GM23248 (cell line): ENCODE results near the gene CORO2B. TPM values are rescaled to one million over a fixed set of nuclear protein-coding genes. Genes with fewer than 3 reads are reported as not detected.

ENCODE experiments used
- DNase-seq: peaks from one replicate; pipeline ENCODE4 v3.0.0-alpha.2; 2015
- H2AFZ ChIP-seq: fragments of 200-600 bp; sonication (generic); 2 replicates; pipeline ENCODE4 v1.6.1; 2016; ENCODE audit warnings: antibody characterized with exemption
- H3F3A ChIP-seq: fragments of 200-600 bp; sonication (generic); 2 replicates; pipeline ENCODE4 v1.6.1; 2016; ENCODE audit warnings: mild to moderate bottlenecking, antibody characterized with exemption, mixed run types; ENCODE audit not compliant: insufficient read depth
- H3K27ac ChIP-seq: fragments of 200-600 bp; sonication (generic); 2 replicates; pipeline ENCODE4 v1.5.1; 2016; ENCODE audit warnings: mild to moderate bottlenecking
- H3K27me3 ChIP-seq: fragments of 200-600 bp; sonication (generic); replicated peaks from 2 replicates; pipeline ENCODE4 v1.6.1; 2016; ENCODE audit warnings: mild to moderate bottlenecking; ENCODE audit not compliant: insufficient read depth
- H3K36me3 ChIP-seq: fragments of 200-600 bp; sonication (generic); 2 replicates; pipeline ENCODE4 v1.6.1; 2016; ENCODE audit warnings: low read depth, mild to moderate bottlenecking
- H3K4me1 ChIP-seq: fragments of 200-600 bp; sonication (generic); 2 replicates; pipeline ENCODE4 v1.6.1; 2016; ENCODE audit warnings: mild to moderate bottlenecking; ENCODE audit not compliant: insufficient read depth
- H3K4me2 ChIP-seq: fragments of 200-600 bp; sonication (generic); one replicate; pipeline ENCODE4 v1.6.1; 2016; ENCODE audit warnings: mild to moderate bottlenecking; ENCODE audit not compliant: unreplicated experiment
- H3K4me3 ChIP-seq: fragments of 200-600 bp; sonication (generic); 2 replicates; pipeline ENCODE4 v1.5.1; 2016; ENCODE audit warnings: mild to moderate bottlenecking
- H3K79me2 ChIP-seq: fragments of 200-600 bp; sonication (generic); 2 replicates; pipeline ENCODE4 v1.6.1; 2016; ENCODE audit warnings: mild to moderate bottlenecking; ENCODE audit not compliant: insufficient read depth
- H3K9ac ChIP-seq: fragments of 200-600 bp; sonication (generic); 2 replicates; pipeline ENCODE4 v1.6.1; 2016; ENCODE audit warnings: mild to moderate bottlenecking
- H3K9me2 ChIP-seq: fragments of 200-600 bp; sonication (generic); 2 replicates; pipeline ENCODE4 v1.6.1; 2016; ENCODE audit warnings: mixed run types, mild to moderate bottlenecking, moderate library complexity; ENCODE audit not compliant: insufficient read depth
- H3K9me3 ChIP-seq: fragments of 200-600 bp; sonication (generic); one replicate; pipeline ENCODE4 v1.6.1; 2017; ENCODE audit warnings: low read depth
- H4K20me1 ChIP-seq: fragments of 200-600 bp; sonication (generic); 2 replicates; pipeline ENCODE4 v1.6.0; 2016; ENCODE audit not compliant: insufficient read depth
- EZH2 ChIP-seq: fragments of 200-600 bp; sonication (generic); IDR thresholded peaks from 2 replicates; pipeline ENCODE4 v1.6.1; 2018; ENCODE audit warnings: antibody characterized with exemption, mild to moderate bottlenecking; ENCODE audit not compliant: insufficient read depth, poor library complexity, severe bottlenecking
- EZH2phosphoT487 ChIP-seq: fragments of 200-600 bp; sonication (generic); IDR thresholded peaks from 2 replicates; pipeline ENCODE4 v1.6.1; 2018; ENCODE audit warnings: antibody characterized with exemption, moderate library complexity, mild to moderate bottlenecking, low read depth; ENCODE audit not compliant: insufficient read depth
- WGBS, 2 experiments: methylation state at CpG; one replicate each; pipeline ENCODE4 v1.1.6; 2015 to 2017; ENCODE audit warnings: low lambda C conversion rate in 2 of 2, low coverage in 1 of 2; ENCODE audit errors: missing lambda C conversion rate in 2 of 2; 5-methylcytosine and 5-hydroxymethylcytosine counted together
- in situ Hi-C: fragments of 300-500 bp; cut with MboI; formaldehyde crosslinking; loops from 2 replicates; pipeline ENCODE4 v1.15.0; 2020
- polyA plus RNA-seq: library from polyadenylated mRNA; unstranded; fragments of >200 nt; fragmentation: Nextera tagmentation; extraction: Ambion mirVana; gene quantifications from 2 replicates; pipeline ENCODE4 v1.2.1, GENCODE V29; 2016
- total RNA-seq: library from RNA; depleted of rRNA; stranded (reverse); fragments of >200 nt; shearing (Covaris generic); gene quantifications from 2 replicates; pipeline ENCODE4 v1.2.3, GENCODE V29; 2014

CORO2B gene
- total and polyA plus RNA-seq, 2 experiments from 2014 or later: 2.7 to 7.7 TPM

DNA sequence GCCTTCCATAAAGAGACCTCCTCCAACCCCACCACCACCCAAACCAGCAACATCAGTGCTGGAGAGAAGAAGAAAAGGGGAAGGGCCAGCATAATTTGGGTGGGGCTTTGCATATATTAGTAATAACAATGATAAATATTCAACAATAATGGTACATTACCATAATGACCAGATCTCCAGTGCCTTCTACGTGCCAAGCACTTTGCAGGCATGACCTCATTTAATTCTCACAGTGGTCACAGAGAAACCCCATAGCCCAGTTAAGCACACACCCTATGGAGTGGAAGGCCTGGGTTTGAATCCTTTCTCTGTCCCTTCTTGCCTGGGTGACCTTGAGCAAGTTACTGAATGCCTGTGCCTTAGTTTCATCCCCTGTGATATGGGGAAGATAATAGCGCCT lies 49.2 kb downstream of the CORO2B start:
- peaks cover 44% of the 10 kb centered on the region for H3K79me2 ChIP-seq
- no peaks in the 10 kb centered on the region for H3K9me2 ChIP-seq
- H3K27ac ChIP-seq: no peak overlapping the region
- no peaks in the 10 kb centered on the region for H4K20me1 ChIP-seq
- H2AFZ ChIP-seq: no peak overlapping the region
- H3F3A ChIP-seq: 0 out of 2 replicates have a peak, but pooled peaks cover under 1% of the 10 kb centered on the region
- H3K4me1 ChIP-seq: peaks cover 8% of the 10 kb centered on the region; the same call in 1 of the 2 replicates
- H3K36me3 ChIP-seq: no peaks in the 10 kb centered on the region
- DNase-seq: no peak
- no peak overlapping the region for H3K4me2 ChIP-seq
- no peak for TF ChIP-seq EZH2
- TF ChIP-seq EZH2phosphoT487: no peak
- no peaks in the 10 kb centered on the region for H3K9me3 ChIP-seq
- no peak overlapping the region for H3K9ac ChIP-seq
- no peak overlapping the region for H3K4me3 ChIP-seq
- in situ Hi-C loops: no loop called here
- H3K27me3 ChIP-seq: no peaks in the 10 kb centered on the region
- WGBS, 2 experiments: 98 to 100% methylated on average over 2 of the region's 2 CpGs

DNA sequence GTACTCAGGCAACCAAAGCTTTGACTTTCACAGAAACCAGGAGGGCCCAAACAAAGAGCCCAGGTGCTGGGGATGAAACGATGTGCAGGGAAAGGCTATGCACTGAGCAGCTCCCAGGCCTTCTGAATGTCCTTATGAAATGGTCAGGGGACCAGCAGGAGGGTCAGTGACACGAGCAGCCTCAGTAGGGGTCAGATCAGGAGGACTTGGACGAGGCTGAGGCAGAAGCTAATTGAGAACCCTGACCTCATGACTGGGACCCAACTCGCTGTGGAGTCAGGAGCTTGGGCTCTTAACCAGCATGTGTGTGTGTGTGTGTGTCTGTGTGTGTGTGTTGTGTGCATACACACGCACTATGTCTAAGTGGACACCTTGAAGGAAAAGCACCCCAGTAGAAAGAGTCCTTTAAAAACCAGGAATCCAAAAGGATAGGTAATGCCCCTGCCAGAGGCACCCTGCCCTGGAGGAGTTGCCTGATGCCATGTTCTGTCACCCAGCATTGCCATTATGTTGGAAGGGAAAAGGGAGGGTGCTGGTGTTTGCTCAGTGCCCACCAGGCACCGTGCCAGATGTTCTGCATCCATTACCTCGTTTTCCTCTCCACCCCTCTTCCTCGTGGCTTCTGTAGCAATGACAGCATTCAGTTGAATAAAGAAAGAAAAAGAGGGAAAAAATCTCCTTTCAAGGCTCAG lies 50.9 kb downstream of the CORO2B start:
- H3F3A ChIP-seq: no peaks in the 10 kb centered on the region
- H3K4me2 ChIP-seq: no peak overlapping the region
- in situ Hi-C loops: no loop called here
- no peaks in the 10 kb centered on the region for H3K36me3 ChIP-seq
- peaks cover 8% of the 10 kb centered on the region; the same call in 1 of the 2 replicates for H3K4me1 ChIP-seq
- H3K9ac ChIP-seq: no peak overlapping the region
- H2AFZ ChIP-seq: no peak overlapping the region
- 62 to 67% methylated on average over 8 of the region's 8 CpGs for WGBS, 2 experiments
- no peak for DNase-seq
- no peak overlapping the region for H3K27ac ChIP-seq
- peaks cover 35% of the 10 kb centered on the region for H3K79me2 ChIP-seq
- H3K9me2 ChIP-seq: no peaks in the 10 kb centered on the region
- no peaks in the 10 kb centered on the region for H3K27me3 ChIP-seq
- no peak overlapping the region for H3K4me3 ChIP-seq
- TF ChIP-seq EZH2phosphoT487 (no peak), EZH2 (no peak)
- H3K9me3 ChIP-seq: no peaks in the 10 kb centered on the region
- no peaks in the 10 kb centered on the region for H4K20me1 ChIP-seq

DNA sequence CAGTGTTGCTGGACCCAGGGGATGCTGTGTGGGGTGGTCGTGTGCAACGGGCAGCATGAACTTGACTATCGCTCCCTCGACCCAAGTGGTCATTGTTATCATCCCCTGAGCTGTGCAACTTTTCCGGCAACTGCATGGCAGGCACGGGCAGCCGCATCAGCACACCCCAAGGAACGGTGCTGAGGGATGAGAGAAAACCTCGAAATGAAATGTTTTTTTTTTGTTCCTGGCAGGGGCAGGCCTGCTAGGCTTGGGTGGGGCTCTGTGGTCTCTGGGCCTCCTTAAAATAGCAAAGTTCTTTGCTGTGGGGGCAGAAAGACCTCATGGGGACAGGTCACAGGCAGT lies 51.4 kb downstream of the CORO2B start:
- no peak overlapping the region for H3K9ac ChIP-seq
- H3K9me3 ChIP-seq: no peaks in the 10 kb centered on the region
- no peaks in the 10 kb centered on the region for H3K27me3 ChIP-seq
- no peaks in the 10 kb centered on the region for H3F3A ChIP-seq
- in situ Hi-C loops: no loop called here
- TF ChIP-seq EZH2phosphoT487 (no peak), EZH2 (no peak)
- H3K79me2 ChIP-seq: peaks cover 29% of the 10 kb centered on the region
- H3K27ac ChIP-seq: no peak overlapping the region
- H4K20me1 ChIP-seq: no peaks in the 10 kb centered on the region
- no peaks in the 10 kb centered on the region for H3K9me2 ChIP-seq
- no peak for DNase-seq
- H3K4me1 ChIP-seq: peaks cover 13% of the 10 kb centered on the region
- H3K4me3 ChIP-seq: no peak overlapping the region
- WGBS, 2 experiments: 77 to 79% methylated on average over 9 of the region's 9 CpGs
- no peak overlapping the region for H3K4me2 ChIP-seq
- H2AFZ ChIP-seq: no peak overlapping the region
- H3K36me3 ChIP-seq: no peaks in the 10 kb centered on the region

DNA sequence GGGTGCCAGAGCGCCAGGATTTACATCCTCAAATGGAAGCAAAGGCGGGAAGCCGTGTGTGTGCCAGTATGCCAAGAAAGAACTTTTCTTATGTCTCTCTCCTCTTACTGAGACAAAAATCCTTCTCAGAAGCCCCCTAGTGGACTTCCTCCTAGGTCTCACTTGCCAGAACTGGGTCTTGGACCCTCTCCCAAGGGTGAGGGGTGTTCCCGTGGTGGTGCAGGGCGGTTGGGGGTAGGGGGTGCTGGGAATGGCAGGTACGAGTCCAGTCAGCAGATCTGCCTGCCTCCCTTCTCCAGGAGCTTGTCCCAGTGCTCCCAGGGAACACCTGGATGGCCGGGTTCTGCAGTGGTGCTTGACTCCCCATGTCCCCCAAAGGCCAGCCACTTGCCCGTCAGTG lies 52.0 kb downstream of the CORO2B start:
- H3K79me2 ChIP-seq: peaks cover 26% of the 10 kb centered on the region
- WGBS, 2 experiments: 93% methylated on average over 8 of the region's 8 CpGs
- H2AFZ ChIP-seq: no peak overlapping the region
- no peaks in the 10 kb centered on the region for H3K27me3 ChIP-seq
- no peak overlapping the region for H3K9ac ChIP-seq
- TF ChIP-seq EZH2phosphoT487: no peak
- no peak for TF ChIP-seq EZH2
- no peaks in the 10 kb centered on the region for H4K20me1 ChIP-seq
- DNase-seq: no peak
- H3K4me2 ChIP-seq: no peak overlapping the region
- no peak overlapping the region for H3K4me3 ChIP-seq
- no peaks in the 10 kb centered on the region for H3F3A ChIP-seq
- no peaks in the 10 kb centered on the region for H3K36me3 ChIP-seq
- peaks cover 19% of the 10 kb centered on the region for H3K4me1 ChIP-seq
- no peaks in the 10 kb centered on the region for H3K9me2 ChIP-seq
- in situ Hi-C loops: no loop called here
- H3K27ac ChIP-seq: no peak overlapping the region
- H3K9me3 ChIP-seq: no peaks in the 10 kb centered on the region
